Naive B cell (primary cell): ENCODE results near the gene ARSG. TPM values are rescaled to one million over a fixed set of nuclear protein-coding genes. Genes with fewer than 3 reads are reported as not detected.

ENCODE experiments used
- polyA plus RNA-seq, 6 donors: library from polyadenylated mRNA; unstranded; fragments of 300-500 nt; fragmentation: Illumina TruSeq; gene quantifications; one replicate each; pipeline ENCODE4 v1.2.3, GENCODE V29; 2021; ENCODE audit warnings: low read depth in 6 of 6

Gene ARSG
- polyA plus RNA-seq, 6 donors from 2014 or later, result 3.4 to 5.8 (median 4.7) TPM

Other genes starting within 250 kb of the ARSG start
- gene AMZ2, start 43.5 kb upstream of the ARSG start, polyA plus RNA-seq, result 100 to 1,000 TPM in 3 of 6 donors, 10 to 100 TPM in 3; 92.7 to 152 (median 106) TPM
- under 1 TPM in 3 of 6 donors, not detected in 3; 0.34 to 0.62 (median 0.41) TPM for gene SLC16A6, start 368 bp upstream of the ARSG start, polyA plus RNA-seq
- gene WIPI1, start 166.0 kb downstream of the ARSG start, polyA plus RNA-seq, result 1 to 10 TPM in 5 of 6 donors, not detected in 1; 1.4 to 4.6 (median 3.1) TPM
- 100 to 1,000 TPM; 183 to 245 (median 212) TPM for gene PRKAR1A, start 220.9 kb downstream of the ARSG start, polyA plus RNA-seq